ENCODE measurements around the gene FGD6.

DNA sequence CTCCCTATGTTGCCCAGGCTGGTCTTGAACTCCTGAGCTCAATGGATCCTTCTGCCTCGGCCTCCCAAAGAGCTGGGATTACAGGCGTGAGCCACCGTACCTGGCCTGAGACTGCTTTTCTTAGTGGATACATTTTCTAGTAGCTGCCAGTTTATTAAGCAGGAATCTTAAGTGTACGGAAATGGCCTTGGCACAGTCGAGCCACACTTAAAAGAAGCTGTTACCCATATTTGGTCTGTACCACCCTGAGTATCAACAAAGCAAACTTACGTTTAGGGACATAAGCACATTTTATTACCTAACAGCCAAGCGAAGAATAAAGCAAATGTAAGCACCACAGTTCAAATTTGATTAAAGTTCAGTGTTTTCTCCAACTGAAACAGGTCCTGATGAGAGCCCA, 93.2 kb downstream of the FGD6 start:
- TF ChIP-seq, protein P1, sequence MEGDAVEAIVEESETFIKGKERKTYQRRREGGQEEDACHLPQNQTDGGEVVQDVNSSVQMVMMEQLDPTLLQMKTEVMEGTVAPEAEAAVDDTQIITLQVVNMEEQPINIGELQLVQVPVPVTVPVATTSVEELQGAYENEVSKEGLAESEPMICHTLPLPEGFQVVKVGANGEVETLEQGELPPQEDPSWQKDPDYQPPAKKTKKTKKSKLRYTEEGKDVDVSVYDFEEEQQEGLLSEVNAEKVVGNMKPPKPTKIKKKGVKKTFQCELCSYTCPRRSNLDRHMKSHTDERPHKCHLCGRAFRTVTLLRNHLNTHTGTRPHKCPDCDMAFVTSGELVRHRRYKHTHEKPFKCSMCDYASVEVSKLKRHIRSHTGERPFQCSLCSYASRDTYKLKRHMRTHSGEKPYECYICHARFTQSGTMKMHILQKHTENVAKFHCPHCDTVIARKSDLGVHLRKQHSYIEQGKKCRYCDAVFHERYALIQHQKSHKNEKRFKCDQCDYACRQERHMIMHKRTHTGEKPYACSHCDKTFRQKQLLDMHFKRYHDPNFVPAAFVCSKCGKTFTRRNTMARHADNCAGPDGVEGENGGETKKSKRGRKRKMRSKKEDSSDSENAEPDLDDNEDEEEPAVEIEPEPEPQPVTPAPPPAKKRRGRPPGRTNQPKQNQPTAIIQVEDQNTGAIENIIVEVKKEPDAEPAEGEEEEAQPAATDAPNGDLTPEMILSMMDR (IDR thresholded peaks at IDR 0.05; ENCODE audit: low read length) = no peak
- TF ChIP-seq EZH2 (IDR thresholded peaks at IDR 0.05; ENCODE audit: borderline replicate concordance, low read length) = no peak
